Stimulated activated CD4-positive, alpha-beta T cell treated with anti-CD3 and anti-CD28 coated beads, TNF-alpha, amount 100 ng/mL, for 4 hours (primary cell): ENCODE data around the gene SPAST.
"Not testable (repeated sequence)": the region's sequence is repeated elsewhere in the genome, so short reads cannot be mapped to it uniquely, and the experiment has no call there.

Experiments
- DNase-seq, 3 experiments: peaks; one replicate each; pipeline ENCODE4 v3.0.0-alpha.2; 2020; ENCODE audit warnings: low read depth in 3 of 3

SPAST gene

DNA sequence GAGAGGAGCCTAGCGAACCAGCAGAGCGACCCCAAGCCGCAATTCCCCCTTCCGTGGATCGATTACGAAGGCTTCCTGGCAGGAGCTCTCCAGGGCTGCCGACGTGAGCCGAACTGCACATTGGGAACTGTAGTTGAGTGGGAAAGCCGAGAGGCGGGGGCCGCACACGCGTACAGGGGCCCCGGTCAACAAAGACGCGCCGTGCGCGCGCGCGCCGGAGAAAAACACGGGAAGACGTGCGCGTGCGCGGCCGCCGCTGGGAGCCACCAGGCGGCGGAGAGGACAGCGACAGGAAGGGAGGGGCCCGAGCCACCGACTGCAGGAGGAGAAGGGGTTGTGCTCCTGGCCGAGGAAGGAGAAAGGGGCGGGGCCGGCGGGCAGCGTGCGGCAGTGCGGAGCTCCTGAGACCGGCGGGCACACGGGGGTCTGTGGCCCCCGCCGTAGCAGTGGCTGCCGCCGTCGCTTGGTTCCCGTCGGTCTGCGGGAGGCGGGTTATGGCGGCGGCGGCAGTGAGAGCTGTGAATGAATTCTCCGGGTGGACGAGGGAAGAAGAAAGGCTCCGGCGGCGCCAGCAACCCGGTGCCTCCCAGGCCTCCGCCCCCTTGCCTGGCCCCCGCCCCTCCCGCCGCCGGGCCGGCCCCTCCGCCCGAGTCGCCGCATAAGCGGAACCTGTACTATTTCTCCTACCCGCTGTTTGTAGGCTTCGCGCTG is at the start of gene SPAST:
Gene SPAST (plus strand): TSS at position 247 of the 711 bp plus-strand sequence. CDS start 276 bp downstream, at position 523.
- DNase-seq, result peak; percentile 93 to 94 (median 93)

DNA sequence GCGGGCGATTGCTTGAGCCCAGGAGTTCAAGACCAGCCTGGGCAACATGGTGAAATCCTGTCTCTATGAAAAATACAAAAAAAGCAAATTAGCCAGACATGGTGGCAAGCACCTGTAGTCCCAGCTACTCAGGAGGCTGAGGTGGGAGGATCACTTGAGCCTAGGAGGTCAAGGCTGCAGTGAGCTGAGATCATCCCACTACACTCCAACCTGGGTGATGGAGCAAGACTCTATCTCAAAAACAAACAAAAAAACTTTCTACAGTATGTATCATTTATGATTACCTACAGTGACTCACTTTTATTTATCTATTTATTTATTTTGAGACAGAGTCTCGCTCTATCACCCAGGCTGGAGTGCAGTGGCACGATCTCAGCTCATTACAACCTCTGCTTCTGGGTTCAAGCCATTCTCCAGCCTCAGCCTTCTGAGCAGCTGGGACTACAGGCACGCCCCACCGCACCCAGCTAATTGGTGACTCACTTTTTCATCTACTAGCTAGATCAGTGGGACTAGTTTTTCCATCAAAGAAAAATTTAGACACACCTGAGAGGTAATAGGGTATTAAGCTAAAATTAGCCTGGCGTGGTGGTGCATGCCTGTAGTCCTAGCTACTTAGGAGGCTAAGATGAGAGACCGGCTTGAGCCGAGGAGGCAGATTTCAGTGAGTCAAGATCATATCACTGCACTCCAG is 44.4 kb upstream of the SPAST start:
- not testable (repeated sequence) for DNase-seq

DNA sequence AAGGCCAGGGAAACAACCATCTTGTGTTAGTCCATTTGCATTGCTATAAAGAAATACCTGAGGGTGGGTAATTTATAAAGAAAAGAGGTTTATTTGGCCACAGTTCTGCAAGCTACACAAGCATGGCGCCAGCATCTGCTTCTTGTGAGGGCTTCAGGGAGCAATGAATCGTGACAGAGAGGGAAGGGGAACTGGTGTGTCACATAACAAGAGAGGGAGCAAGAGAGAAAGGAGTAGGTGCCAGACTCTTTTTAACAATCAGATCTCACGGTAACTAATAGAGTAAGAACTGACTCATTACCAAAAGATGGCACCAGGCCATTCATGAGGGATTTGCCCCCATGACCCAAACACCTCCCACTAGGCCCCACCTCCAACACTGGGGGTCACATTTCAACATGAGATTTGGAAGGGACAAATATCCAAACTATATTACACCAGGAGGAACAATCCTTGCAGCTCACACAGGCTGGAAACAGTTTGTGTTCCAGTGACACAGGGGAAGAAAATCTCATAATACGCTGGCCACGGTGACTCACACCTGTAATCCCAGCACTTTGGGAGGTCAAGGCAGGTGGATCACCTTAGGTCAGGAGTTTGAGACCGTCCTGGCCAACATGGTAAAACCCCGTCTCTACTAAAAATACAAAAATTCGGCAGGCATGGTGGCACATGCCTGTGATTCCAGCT is 29.0 kb upstream of the SPAST start:
- not testable (repeated sequence) for DNase-seq

DNA sequence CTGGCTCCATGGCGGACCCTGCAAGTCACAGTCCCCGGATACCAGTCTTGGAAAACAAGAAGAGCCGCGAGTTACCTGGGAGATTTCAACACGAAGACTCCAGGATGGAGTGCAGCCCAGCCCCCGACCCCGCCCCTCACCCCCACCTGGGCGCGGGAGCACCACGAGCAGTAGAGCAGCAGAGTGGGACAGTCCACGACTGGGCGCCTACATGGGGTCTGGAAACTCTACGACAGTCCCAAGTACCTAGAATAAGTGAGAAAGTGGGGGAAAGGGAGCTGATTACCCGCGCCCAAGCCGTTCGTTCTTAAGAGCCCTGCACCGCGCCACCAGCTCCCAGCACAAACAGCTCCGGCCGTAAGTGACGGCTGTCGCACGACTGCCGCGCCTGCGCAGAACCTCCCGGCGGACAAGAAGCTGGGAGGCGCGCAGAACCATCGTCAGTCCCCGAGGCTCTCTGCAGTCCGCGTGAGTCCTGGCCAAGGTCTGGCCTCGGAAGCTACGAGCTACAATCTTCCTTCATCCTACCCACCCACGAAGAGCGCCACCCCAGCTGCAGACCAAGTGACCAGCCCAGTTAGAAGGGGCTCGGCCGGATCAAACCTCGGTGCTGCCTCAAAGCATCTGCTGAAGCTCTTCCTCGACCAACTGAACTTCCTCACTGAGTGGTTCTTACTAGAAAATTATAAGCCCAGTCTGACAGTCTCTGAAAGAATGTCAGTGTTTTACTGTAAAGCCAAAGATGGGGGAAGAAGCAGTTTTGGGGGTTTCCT is 23.7 kb upstream of the SPAST start, which contains the start of gene DPY30:
Gene DPY30 (minus strand): TSS at position 359 of the 773 bp plus-strand sequence. CDS start 349 bp downstream, at position 10.
- peak; percentile 79 to 86 (median 81) for DNase-seq

DNA sequence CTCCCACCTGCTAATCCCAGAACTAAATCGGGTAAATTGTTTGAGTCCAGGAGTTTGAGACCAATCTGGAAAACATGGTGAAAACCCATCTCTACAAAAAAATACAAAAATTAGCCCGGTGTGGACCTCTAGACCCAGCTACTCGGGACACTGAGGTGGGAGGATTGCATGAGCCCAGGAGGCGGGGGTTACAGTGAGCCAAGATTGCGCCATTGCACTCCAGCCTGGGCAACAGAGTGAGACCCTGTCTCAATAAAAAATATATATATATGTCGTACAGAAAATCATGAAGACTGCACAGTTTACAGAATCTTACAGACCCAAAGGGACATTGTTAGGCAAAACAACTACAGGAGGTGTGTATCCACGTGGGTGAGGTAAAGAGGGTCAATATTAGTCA is 19.8 kb upstream of the SPAST start:
- no peak for DNase-seq

DNA sequence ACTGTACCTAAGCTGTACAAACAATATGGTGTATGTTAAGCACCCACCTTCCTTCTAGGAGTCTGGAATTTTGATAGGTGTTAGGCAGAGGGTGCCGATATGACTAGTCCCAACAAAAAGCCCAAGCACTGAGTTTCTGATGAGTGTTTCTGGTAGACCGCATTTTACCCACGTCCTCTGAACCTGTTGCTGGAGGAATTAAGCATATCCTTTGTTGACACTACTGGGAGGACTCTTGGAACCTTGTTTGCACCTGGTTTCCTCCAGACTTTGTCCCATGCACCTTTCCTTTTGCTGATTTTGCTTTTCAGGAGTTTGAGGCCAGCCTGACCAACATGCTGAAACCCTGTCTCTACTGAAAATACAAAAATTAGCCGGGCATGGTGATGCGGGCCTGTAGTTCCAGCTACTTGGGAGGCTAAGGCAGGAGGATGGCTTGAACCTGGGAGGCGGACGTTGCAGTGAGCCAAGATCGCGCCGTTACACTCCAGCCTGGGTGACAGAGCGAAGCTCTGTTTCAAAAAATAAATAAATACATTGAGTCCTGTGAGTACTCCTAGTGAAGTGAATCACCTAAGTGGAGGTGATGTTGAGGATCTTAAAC is 11.4 kb upstream of the SPAST start:
- DNase-seq, result no peak

DNA sequence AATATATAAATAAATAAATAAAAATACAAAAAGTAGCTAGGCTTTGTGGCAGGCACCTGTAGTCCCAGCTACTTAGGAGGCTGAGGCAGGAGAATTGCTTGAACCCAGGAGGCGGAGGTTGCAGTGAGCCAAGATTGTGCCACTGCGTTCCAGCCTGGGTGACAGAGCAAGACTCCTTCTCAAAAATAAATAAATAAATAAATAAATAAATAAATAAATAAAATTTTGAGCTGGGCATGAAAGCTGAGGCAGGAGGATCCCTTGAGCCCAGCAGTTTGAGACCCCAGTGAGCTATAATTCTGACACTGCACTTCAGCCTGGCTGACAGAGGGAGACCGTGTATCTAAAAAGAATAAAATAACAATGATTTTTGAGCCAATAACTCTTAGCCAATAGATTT is 8.8 kb upstream of the SPAST start:
- DNase-seq, result not testable (repeated sequence)

DNA sequence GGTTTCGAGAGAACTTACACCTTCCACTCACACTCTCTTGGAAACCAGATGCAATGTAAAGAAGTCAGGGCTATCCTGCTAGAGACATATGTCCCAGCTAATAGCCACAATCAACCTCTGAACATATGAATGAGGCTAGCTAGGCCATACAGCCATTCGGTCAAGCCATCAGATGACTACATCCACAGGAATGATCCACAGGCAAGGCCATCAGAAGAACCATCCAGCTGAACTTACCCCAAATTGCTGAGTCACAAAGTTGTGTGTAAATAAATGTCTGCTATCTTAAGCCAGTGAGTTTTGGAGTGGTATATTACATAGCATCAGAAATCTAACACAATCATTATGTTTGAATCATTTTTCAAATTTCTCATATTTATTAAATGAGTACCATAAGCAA is 5.2 kb upstream of the SPAST start:
- DNase-seq, result no peak

GRCh38 chr2:32060266-32060665 is 3.1 kb upstream of the SPAST start:
- DNase-seq, result no peak

DNA sequence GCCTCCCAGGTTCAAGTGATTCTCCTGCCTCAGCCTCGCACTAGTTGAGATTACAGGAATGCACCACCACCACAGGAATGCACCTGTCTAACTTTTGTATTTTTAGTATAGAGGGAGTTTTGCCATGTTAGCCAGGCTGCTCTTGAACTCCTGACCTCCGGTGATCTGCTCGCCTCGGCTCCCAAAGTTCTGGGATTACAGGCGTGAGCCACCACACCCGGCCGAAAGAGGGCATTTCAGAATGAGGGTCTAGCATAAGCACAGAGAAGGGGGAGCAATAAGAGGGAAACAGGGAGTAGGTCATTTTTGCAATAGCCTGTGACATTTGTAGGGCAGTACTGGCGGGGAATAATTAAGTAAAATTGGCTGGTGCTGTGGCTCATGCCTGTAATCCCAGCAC is 1.9 kb upstream of the SPAST start:
- DNase-seq, result no peak

GRCh38 chr2:32061973-32062861 is 1.1 kb upstream of the SPAST start:
- DNase-seq, result no peak

DNA sequence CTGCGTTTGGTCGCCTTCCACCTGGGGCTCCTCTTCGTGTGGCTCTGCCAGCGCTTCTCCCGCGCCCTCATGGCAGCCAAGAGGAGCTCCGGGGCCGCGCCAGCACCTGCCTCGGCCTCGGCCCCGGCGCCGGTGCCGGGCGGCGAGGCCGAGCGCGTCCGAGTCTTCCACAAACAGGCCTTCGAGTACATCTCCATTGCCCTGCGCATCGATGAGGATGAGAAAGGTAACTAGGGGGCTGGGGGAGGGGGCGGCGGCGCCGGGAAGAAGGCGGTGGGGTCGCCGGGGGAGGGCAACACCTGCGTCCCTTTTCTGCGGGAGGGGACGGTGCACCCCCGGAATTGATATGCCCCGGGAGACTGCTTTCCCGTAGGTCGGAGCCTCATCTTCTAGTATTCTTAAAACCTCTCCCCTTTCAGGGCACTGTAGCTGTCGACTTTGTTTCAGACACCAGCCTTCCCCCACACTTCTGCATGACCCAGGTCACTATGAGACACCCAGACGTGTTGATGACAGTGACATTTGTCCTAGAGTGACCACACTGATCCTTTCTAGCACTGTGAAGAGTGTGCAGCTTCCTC is 755 bp downstream of the SPAST start:
- DNase-seq, result no peak

GRCh38 chr2:32064713-32065112 is 1.4 kb downstream of the SPAST start:
- DNase-seq, result no peak

DNA sequence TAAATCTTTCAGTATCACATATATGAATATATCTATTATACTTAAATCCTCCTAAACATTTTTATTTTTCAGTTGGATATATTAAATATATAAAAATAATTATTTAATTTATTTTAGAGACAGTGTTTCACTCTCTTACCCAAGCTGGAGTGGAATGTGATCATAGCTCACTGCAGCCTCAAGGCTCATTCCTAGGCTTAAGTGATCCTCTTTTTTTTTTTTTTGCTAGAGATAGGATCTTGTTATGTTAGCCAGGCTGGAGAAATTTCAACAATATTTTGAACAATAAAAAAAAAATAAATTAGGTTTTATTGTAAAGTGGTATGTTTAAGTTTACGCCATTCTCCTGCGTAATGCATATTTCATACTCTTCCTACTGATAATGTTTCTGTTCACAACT is 4.2 kb downstream of the SPAST start:
- DNase-seq, result no peak

- DNase-seq, result no peak
Observed at GRCh38 chr2:32074134-32074506, 10.8 kb downstream of the SPAST start.

- no peak for DNase-seq
Observed at GRCh38 chr2:32095671-32096070, 32.3 kb downstream of the SPAST start.

GRCh38 chr2:32108111-32108510 is 44.8 kb downstream of the SPAST start:
- no peak for DNase-seq

GRCh38 chr2:32118055-32118454 is 54.7 kb downstream of the SPAST start:
- no peak for DNase-seq

DNA sequence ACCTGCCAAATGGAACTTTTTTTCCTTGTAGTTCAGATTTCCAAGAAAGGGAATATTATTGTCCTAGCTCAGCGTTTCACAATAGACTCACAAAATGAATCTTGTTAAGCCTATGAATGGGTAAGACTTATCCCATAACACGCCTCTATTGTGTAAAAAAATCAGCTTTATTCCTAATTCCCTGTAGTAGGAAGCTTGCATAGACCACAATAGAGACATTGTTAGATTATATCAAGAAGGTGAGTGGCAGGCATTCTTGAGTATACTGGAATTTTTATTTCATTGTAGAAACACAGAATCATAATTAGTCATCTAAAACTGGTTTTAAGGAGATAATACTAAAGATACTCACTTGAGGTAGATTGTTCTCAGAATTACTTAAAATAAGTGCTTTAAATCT is 55.8 kb downstream of the SPAST start:
- DNase-seq, result no peak

DNA sequence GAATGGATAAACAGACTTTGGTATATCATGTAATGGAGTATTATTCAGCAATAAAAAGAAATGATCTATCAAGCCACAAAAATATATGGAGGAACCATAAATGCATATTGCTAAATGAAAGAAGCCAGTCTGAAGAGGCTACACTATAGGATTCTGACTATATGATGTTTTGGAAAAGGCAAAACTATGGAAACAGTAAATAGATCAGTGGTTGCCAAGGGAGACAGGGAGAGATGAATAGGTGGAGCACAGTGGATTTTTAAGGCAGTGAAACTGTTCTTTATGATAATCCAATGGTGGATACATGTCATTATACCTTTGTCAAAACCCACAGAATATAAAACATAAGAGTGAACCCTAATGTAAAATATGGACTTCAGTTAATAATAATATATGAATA is 61.3 kb downstream of the SPAST start:
- DNase-seq, result no peak
